Liver (tissue), 3 donors: ENCODE data around the gene SAA4.
"Not testable (repeated sequence)": the region's sequence is repeated elsewhere in the genome, so short reads cannot be mapped to it uniquely, and the experiment has no call there.

Experiments used
- TF ChIP-seq, protein P1 (sequence below): fragments of 150-350 bp; IDR thresholded peaks from 2 replicates; pipeline ENCODE4 v1.5.1; 2017; ENCODE audit warnings: improper control_type of control experiment, low read depth, low read length; ENCODE audit not compliant: missing input control
- TF ChIP-seq, protein P2 (sequence below): IDR thresholded peaks from 2 replicates; pipeline ENCODE4 v1.6.1; 2016; ENCODE audit warnings: antibody characterized with exemption
- TF ChIP-seq, protein P3 (sequence below): IDR thresholded peaks from 2 replicates; pipeline ENCODE4 v1.6.1; 2016; ENCODE audit warnings: antibody characterized with exemption, mild to moderate bottlenecking
- TF ChIP-seq, protein P4 (sequence below): IDR thresholded peaks from 2 replicates; pipeline ENCODE4 v1.6.1; 2016; ENCODE audit warnings: antibody characterized with exemption
- donor health status: healthy.
- donor health status: healthy.

DNA sequence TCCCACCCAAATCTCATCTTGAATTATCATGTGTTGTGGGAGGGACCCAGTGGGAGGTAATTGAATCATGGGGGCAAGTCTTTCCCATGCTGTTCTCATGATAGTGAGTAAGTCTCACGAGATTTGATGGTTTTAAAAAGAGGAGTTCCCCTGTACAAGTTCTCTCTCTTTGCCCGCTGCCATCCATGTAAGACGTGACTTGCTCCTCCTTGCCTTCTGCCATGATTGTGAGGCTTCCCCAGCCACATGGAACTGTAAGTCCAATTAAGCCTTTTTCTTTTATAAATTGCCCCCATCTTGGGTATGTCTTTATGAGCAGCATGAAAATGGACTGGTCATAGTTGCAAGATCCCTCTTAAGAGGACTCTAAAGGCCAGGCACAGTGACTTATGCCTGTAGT is 38.9 kb downstream of the SAA4 start:
- TF ChIP-seq, protein P1, sequence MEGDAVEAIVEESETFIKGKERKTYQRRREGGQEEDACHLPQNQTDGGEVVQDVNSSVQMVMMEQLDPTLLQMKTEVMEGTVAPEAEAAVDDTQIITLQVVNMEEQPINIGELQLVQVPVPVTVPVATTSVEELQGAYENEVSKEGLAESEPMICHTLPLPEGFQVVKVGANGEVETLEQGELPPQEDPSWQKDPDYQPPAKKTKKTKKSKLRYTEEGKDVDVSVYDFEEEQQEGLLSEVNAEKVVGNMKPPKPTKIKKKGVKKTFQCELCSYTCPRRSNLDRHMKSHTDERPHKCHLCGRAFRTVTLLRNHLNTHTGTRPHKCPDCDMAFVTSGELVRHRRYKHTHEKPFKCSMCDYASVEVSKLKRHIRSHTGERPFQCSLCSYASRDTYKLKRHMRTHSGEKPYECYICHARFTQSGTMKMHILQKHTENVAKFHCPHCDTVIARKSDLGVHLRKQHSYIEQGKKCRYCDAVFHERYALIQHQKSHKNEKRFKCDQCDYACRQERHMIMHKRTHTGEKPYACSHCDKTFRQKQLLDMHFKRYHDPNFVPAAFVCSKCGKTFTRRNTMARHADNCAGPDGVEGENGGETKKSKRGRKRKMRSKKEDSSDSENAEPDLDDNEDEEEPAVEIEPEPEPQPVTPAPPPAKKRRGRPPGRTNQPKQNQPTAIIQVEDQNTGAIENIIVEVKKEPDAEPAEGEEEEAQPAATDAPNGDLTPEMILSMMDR: not testable (repeated sequence)
- TF ChIP-seq, protein P2, sequence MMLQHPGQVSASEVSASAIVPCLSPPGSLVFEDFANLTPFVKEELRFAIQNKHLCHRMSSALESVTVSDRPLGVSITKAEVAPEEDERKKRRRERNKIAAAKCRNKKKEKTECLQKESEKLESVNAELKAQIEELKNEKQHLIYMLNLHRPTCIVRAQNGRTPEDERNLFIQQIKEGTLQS: not testable (repeated sequence)
- TF ChIP-seq, protein P3, sequence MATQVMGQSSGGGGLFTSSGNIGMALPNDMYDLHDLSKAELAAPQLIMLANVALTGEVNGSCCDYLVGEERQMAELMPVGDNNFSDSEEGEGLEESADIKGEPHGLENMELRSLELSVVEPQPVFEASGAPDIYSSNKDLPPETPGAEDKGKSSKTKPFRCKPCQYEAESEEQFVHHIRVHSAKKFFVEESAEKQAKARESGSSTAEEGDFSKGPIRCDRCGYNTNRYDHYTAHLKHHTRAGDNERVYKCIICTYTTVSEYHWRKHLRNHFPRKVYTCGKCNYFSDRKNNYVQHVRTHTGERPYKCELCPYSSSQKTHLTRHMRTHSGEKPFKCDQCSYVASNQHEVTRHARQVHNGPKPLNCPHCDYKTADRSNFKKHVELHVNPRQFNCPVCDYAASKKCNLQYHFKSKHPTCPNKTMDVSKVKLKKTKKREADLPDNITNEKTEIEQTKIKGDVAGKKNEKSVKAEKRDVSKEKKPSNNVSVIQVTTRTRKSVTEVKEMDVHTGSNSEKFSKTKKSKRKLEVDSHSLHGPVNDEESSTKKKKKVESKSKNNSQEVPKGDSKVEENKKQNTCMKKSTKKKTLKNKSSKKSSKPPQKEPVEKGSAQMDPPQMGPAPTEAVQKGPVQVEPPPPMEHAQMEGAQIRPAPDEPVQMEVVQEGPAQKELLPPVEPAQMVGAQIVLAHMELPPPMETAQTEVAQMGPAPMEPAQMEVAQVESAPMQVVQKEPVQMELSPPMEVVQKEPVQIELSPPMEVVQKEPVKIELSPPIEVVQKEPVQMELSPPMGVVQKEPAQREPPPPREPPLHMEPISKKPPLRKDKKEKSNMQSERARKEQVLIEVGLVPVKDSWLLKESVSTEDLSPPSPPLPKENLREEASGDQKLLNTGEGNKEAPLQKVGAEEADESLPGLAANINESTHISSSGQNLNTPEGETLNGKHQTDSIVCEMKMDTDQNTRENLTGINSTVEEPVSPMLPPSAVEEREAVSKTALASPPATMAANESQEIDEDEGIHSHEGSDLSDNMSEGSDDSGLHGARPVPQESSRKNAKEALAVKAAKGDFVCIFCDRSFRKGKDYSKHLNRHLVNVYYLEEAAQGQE: not testable (repeated sequence)
- TF ChIP-seq, protein P4, sequence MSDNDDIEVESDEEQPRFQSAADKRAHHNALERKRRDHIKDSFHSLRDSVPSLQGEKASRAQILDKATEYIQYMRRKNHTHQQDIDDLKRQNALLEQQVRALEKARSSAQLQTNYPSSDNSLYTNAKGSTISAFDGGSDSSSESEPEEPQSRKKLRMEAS: not testable (repeated sequence)
